ENCODE results near the gene RCN2. TPM values are rescaled to one million over a fixed set of nuclear protein-coding genes. Genes with fewer than 3 reads are reported as not detected.

The RCN2 gene
- total and polyA plus RNA-seq, 2 of the 13 experiments (the other 11 are each of a cell fraction or from before 2014, with no cell fraction given) = 84.4 to 89.0 TPM

DNA sequence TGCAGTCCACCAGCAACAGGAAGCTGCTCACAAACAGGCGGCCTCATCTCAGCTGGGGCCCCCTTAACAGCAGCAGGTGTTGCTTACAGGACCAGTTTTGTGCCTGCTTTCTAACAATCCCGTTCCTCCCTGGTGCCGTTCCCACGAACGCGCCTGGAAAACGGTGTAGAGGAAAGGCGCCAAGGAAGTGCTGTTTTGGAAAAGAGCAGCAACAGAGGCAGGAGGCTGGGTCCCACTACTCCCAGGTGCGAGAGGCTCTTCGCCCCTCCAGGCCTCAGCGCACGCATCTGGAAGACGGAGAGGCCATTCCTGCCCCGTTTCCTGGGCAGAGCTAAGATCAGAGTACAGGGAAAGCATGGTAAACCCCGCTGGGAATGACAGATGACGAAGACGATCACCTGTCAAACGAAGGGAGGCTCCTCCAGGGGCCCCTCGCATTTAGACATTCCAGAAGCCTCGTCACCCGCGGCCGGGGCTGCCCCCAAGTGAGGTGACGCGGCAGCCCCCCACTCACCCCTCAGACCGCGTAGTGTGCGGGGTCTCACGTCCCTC is 27.0 kb upstream of the RCN2 start:
- Histone ChIP-seq H2AFZ (ENCODE audit: low read length) (no peak overlapping the region), H3K36me3 (replicated peaks in 1 of 2; ENCODE audit: control insufficient read depth in 1 of 2, insufficient read depth in 2 of 2, low read length in 2 of 2) (no peaks in the 10 kb centered on the region), H3K4me2 (ENCODE audit: low read depth, low read length) (peak overlapping the region; percentile 98), H3K27ac (ENCODE audit: extremely low read length, insufficient read depth, low read length) (peak overlapping the region; percentile 70), H3K4me1 (ENCODE audit: insufficient read depth, low read length) (peaks cover 44% of the 10 kb centered on the region), H3K9ac (ENCODE audit: insufficient read depth, low read depth, low read length) (peak overlapping the region; percentile 70), H3K27me3 (ENCODE audit: control insufficient read depth in 1 of 2, insufficient read depth in 2 of 2, low read length in 2 of 2) (no peaks in the 10 kb centered on the region), H3K4me3 (replicated peaks in 1 of 3; ENCODE audit: insufficient read depth in 1 of 3, low read depth in 2 of 3, low read length in 3 of 3) (peak overlapping the region; percentile 61 to 81 (median 81)), H3K9me3 (ENCODE audit: low read length) (no peaks in the 10 kb centered on the region), H4K20me1 (ENCODE audit: insufficient read depth, low read length) (no peaks in the 10 kb centered on the region), H3K79me2 (ENCODE audit: insufficient read depth, low read length) (peaks cover 4% of the 10 kb centered on the region)
- WGBS (ENCODE audit: low lambda C conversion rate) = 2% methylated on average over 9 of the region's 29 CpGs
- ATAC-seq = peak; percentile 76
- FAIRE-seq = no peak
- ChIA-PET POLR2A (interaction anchor here (0.8 to 4.5 kb wide), 2 partner anchors 17 to 26 kb away, joined by 3 to 28 read pairs; partner anchors contain the start of gene RCN2), CTCF (ENCODE audit: low intra/inter-chr PET ratio, low total read pairs) (no interaction called here)
- DNase-seq (ENCODE audit: low spot score) = peak; percentile 28
- BruUV-seq (replicated peaks) = no TSS peak
- intact Hi-C loops (cut with micrococcal nuclease; ENCODE audit: unreplicated experiment) (loop anchor here (5.0 kb wide), 1 partner anchor 128 kb away; no protein-coding TSS in a partner anchor), in situ Hi-C loops (cut with HindIII; ENCODE audit: extremely low pct_ligation_motif_present, low pct_unique_long_range_greater_than_20kb) (loop anchor here (10.0 kb wide), 1 partner anchor 130 kb away; no protein-coding TSS in a partner anchor)
- TF ChIP-seq NBN (conservative IDR thresholded peaks at IDR 0.05) = no peak
- peak; percentile 29; the same call in 1 of the 2 replicates for TF ChIP-seq CREB1 (IDR thresholded peaks at IDR 0.05)
- no peak for TF ChIP-seq CREB1 (CRISPR knock-in tag; IDR thresholded peaks at IDR 0.05)
- 0 out of 2 replicates have a peak, but pooled peaks have one; percentile 17 for TF ChIP-seq ZNF263 (CRISPR knock-in tag; IDR thresholded peaks at IDR 0.05)
- TF ChIP-seq, protein P1, sequence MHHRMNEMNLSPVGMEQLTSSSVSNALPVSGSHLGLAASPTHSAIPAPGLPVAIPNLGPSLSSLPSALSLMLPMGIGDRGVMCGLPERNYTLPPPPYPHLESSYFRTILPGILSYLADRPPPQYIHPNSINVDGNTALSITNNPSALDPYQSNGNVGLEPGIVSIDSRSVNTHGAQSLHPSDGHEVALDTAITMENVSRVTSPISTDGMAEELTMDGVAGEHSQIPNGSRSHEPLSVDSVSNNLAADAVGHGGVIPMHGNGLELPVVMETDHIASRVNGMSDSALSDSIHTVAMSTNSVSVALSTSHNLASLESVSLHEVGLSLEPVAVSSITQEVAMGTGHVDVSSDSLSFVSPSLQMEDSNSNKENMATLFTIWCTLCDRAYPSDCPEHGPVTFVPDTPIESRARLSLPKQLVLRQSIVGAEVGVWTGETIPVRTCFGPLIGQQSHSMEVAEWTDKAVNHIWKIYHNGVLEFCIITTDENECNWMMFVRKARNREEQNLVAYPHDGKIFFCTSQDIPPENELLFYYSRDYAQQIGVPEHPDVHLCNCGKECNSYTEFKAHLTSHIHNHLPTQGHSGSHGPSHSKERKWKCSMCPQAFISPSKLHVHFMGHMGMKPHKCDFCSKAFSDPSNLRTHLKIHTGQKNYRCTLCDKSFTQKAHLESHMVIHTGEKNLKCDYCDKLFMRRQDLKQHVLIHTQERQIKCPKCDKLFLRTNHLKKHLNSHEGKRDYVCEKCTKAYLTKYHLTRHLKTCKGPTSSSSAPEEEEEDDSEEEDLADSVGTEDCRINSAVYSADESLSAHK (CRISPR knock-in tag; IDR thresholded peaks at IDR 0.05; ENCODE audit: borderline replicate concordance) = no peak
- TF ChIP-seq, protein P2, sequence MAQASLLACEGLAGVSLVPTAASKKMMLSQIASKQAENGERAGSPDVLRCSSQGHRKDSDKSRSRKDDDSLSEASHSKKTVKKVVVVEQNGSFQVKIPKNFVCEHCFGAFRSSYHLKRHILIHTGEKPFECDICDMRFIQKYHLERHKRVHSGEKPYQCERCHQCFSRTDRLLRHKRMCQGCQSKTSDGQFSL (CRISPR knock-in tag; IDR thresholded peaks at IDR 0.05) = no peak; the same call in 1 of the 2 replicates
- no peak for TF ChIP-seq NONO (IDR thresholded peaks at IDR 0.05)
- TF ChIP-seq NONO (CRISPR knock-in tag; conservative IDR thresholded peaks at IDR 0.05) = peak; percentile 16; the same call in 1 of the 2 replicates
- TF ChIP-seq, protein P3, sequence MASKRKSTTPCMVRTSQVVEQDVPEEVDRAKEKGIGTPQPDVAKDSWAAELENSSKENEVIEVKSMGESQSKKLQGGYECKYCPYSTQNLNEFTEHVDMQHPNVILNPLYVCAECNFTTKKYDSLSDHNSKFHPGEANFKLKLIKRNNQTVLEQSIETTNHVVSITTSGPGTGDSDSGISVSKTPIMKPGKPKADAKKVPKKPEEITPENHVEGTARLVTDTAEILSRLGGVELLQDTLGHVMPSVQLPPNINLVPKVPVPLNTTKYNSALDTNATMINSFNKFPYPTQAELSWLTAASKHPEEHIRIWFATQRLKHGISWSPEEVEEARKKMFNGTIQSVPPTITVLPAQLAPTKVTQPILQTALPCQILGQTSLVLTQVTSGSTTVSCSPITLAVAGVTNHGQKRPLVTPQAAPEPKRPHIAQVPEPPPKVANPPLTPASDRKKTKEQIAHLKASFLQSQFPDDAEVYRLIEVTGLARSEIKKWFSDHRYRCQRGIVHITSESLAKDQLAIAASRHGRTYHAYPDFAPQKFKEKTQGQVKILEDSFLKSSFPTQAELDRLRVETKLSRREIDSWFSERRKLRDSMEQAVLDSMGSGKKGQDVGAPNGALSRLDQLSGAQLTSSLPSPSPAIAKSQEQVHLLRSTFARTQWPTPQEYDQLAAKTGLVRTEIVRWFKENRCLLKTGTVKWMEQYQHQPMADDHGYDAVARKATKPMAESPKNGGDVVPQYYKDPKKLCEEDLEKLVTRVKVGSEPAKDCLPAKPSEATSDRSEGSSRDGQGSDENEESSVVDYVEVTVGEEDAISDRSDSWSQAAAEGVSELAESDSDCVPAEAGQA (IDR thresholded peaks at IDR 0.05; ENCODE audit: low read depth) = no peak
- TF ChIP-seq, protein P3 (CRISPR knock-in tag; IDR thresholded peaks at IDR 0.05; ENCODE audit: borderline replicate concordance) = no peak
- TF ChIP-seq HNF4A (CRISPR knock-in tag; IDR thresholded peaks at IDR 0.05) = peak; percentile 39; the same call in 1 of the 2 replicates
- 0 out of 2 replicates have a peak, but pooled peaks have one; percentile 20 for TF ChIP-seq ZNF629 (CRISPR knock-in tag; conservative IDR thresholded peaks at IDR 0.05)
- TF ChIP-seq, protein P4, sequence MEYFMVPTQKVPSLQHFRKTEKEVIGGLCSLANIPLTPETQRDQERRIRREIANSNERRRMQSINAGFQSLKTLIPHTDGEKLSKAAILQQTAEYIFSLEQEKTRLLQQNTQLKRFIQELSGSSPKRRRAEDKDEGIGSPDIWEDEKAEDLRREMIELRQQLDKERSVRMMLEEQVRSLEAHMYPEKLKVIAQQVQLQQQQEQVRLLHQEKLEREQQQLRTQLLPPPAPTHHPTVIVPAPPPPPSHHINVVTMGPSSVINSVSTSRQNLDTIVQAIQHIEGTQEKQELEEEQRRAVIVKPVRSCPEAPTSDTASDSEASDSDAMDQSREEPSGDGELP (IDR thresholded peaks at IDR 0.05; ENCODE audit: borderline replicate concordance, low read depth) = peak; percentile 10; the same call in 1 of the 2 replicates
- TF ChIP-seq HDAC2 (CRISPR knock-in tag; IDR thresholded peaks at IDR 0.05) = peak; percentile 14
- peak; percentile 3; the same call in 1 of the 2 replicates for TF ChIP-seq ZMYM4 (CRISPR knock-in tag; IDR thresholded peaks at IDR 0.05)
